ENCODE results near the gene GLIS1. TPM values are rescaled to one million over a fixed set of nuclear protein-coding genes. Genes with fewer than 3 reads are reported as not detected.

Gene GLIS1
- total RNA-seq, 1 donor = 2.9 TPM

DNA sequence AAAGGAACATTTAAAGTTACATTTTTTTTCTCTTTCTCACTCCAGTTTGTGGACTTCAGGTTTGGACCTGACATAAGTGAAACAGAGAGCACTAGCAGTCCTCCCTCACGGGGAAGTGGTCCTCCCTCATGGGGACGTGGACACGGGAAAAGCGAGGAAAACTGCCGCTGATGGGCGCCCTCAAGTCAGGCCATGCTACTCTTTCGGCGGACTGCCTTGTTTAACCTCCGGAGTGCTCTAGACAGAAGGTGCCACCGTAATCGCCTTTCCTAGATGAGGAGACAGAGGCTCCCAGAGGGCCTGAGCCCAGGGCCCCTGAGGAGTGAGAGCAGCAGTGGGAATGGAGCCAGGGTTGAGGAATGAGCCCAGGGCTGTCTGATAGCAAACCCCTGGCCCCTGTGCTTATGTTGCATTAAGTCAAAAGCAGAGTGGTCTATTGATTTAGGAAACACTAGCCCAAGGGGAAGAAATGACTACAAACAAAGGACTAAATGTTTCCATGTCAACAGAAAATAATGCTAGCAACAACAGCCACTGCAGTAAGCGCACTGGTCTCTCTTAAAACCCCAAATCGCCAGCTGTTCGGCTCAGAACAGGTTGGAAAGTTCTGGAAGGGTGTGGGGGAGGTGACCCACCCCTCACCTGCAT is 195.7 kb downstream of the GLIS1 start:
- TF ChIP-seq, protein P1, sequence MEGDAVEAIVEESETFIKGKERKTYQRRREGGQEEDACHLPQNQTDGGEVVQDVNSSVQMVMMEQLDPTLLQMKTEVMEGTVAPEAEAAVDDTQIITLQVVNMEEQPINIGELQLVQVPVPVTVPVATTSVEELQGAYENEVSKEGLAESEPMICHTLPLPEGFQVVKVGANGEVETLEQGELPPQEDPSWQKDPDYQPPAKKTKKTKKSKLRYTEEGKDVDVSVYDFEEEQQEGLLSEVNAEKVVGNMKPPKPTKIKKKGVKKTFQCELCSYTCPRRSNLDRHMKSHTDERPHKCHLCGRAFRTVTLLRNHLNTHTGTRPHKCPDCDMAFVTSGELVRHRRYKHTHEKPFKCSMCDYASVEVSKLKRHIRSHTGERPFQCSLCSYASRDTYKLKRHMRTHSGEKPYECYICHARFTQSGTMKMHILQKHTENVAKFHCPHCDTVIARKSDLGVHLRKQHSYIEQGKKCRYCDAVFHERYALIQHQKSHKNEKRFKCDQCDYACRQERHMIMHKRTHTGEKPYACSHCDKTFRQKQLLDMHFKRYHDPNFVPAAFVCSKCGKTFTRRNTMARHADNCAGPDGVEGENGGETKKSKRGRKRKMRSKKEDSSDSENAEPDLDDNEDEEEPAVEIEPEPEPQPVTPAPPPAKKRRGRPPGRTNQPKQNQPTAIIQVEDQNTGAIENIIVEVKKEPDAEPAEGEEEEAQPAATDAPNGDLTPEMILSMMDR (IDR thresholded peaks at IDR 0.05; ENCODE audit: extremely low read depth, low read depth, low read length) = no peak
- no peak overlapping the region for H2AFZ ChIP-seq (ENCODE audit: low read length)
- no peaks in the 10 kb centered on the region for H3K36me3 ChIP-seq (ENCODE audit: insufficient read depth, low read length)
- H3K4me1 ChIP-seq (ENCODE audit: insufficient read depth, low read length) = peaks cover 18% of the 10 kb centered on the region
- H4K20me1 ChIP-seq (ENCODE audit: insufficient read depth, low read length) = peaks cover 15% of the 10 kb centered on the region
- H3K9me3 ChIP-seq (ENCODE audit: low read depth, low read length) = no peaks in the 10 kb centered on the region
- peak; percentile 64 for DNase-seq (ENCODE audit: insufficient read length, low spot score, missing footprints)
- no peak overlapping the region for H3K4me3 ChIP-seq (ENCODE audit: insufficient read depth, low read length)
- H3K4me2 ChIP-seq (ENCODE audit: insufficient read depth, low read length) = no peak overlapping the region
- H3K27me3 ChIP-seq (ENCODE audit: insufficient read depth, low read length) = no peaks in the 10 kb centered on the region
- H3K27ac ChIP-seq (ENCODE audit: low read depth, low read length) = no peak overlapping the region
- no peaks in the 10 kb centered on the region for H3K79me2 ChIP-seq (ENCODE audit: insufficient read depth, low read length)

DNA sequence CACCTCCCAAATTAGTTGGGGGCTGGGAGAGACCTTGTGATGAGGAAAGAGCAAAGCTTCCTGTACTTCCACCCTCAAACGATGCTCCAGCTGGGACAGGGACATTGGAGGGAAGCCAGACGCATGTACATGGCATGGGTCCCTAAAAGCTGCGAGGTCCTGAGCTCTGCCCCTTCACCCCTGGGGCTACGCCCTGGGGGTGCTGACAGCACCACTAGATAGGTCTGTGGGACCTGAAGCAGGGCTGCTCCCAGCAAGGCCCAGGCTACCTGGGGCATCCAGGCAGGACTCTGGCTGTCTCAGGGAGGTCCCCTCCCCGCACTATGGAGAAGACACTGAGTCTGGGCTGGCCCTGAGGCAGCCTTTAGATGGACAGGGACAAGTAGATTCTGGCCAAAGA is 196.4 kb downstream of the GLIS1 start:
- no peak for DNase-seq (ENCODE audit: insufficient read length, low spot score, missing footprints)
- peak overlapping the region; percentile 76 for H3K4me2 ChIP-seq (ENCODE audit: insufficient read depth, low read length)
- H3K4me3 ChIP-seq (ENCODE audit: insufficient read depth, low read length) = no peak overlapping the region
- peaks cover 18% of the 10 kb centered on the region for H3K4me1 ChIP-seq (ENCODE audit: insufficient read depth, low read length)
- H3K9me3 ChIP-seq (ENCODE audit: low read depth, low read length) = no peaks in the 10 kb centered on the region
- no peaks in the 10 kb centered on the region for H3K27me3 ChIP-seq (ENCODE audit: insufficient read depth, low read length)
- H3K27ac ChIP-seq (ENCODE audit: low read depth, low read length) = peak overlapping the region; percentile 98
- H2AFZ ChIP-seq (ENCODE audit: low read length) = peak overlapping the region; percentile 88
- peaks cover 12% of the 10 kb centered on the region for H4K20me1 ChIP-seq (ENCODE audit: insufficient read depth, low read length)
- TF ChIP-seq, protein P1 (IDR thresholded peaks at IDR 0.05; ENCODE audit: extremely low read depth, low read depth, low read length) = no peak
- no peaks in the 10 kb centered on the region for H3K79me2 ChIP-seq (ENCODE audit: insufficient read depth, low read length)
- H3K36me3 ChIP-seq (ENCODE audit: insufficient read depth, low read length) = no peaks in the 10 kb centered on the region

DNA sequence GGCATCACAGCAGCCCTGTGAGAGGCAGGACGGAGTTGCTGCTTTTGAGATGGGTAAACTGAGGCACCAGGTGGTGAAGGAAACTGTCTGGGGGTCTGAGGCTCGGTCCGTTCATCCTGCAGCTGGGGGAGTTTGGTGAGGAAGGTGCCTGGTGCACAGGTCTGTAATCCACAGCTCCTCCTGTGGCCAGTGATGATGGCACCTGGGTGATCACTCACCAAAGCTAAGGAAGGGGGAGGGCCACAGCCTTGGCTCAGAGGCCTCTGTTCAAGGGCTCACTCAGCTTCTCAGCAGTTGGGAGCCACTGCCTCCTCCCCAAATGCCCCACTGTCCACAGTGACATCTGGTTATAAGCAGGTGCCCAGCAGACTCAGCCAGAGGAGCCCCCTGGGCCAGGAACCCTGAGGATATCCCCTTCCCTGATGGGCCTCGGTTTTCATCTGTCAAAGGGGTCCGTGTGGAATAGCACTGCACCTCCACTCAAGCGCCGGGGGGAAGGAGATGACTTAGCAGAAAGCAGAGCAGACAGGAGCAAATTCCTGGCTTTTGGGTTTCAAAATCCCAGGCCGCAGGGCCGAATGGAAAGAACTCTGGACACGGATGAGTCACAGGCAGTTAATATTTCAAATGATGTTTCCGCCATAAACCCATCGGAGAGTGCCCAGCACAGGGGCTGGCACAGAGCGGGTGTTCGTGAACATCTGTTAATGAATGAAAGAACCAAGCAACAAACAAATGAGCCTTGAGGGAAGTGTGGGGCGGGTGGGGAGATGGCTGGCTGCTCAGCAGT is 197.0 kb downstream of the GLIS1 start:
- H3K27me3 ChIP-seq (ENCODE audit: insufficient read depth, low read length) = no peaks in the 10 kb centered on the region
- peak overlapping the region; percentile 88 for H2AFZ ChIP-seq (ENCODE audit: low read length)
- H3K4me1 ChIP-seq (ENCODE audit: insufficient read depth, low read length) = peaks cover 18% of the 10 kb centered on the region
- DNase-seq (ENCODE audit: insufficient read length, low spot score, missing footprints) = peak; percentile 98
- peak overlapping the region; percentile 76 for H3K4me2 ChIP-seq (ENCODE audit: insufficient read depth, low read length)
- no peaks in the 10 kb centered on the region for H3K36me3 ChIP-seq (ENCODE audit: insufficient read depth, low read length)
- no peaks in the 10 kb centered on the region for H3K79me2 ChIP-seq (ENCODE audit: insufficient read depth, low read length)
- H3K9me3 ChIP-seq (ENCODE audit: low read depth, low read length) = no peaks in the 10 kb centered on the region
- H3K4me3 ChIP-seq (ENCODE audit: insufficient read depth, low read length) = peak overlapping the region; percentile 44
- H3K27ac ChIP-seq (ENCODE audit: low read depth, low read length) = peak overlapping the region; percentile 98
- peaks cover 8% of the 10 kb centered on the region for H4K20me1 ChIP-seq (ENCODE audit: insufficient read depth, low read length)
- TF ChIP-seq, protein P1 (IDR thresholded peaks at IDR 0.05; ENCODE audit: extremely low read depth, low read depth, low read length) = peak; percentile 63

DNA sequence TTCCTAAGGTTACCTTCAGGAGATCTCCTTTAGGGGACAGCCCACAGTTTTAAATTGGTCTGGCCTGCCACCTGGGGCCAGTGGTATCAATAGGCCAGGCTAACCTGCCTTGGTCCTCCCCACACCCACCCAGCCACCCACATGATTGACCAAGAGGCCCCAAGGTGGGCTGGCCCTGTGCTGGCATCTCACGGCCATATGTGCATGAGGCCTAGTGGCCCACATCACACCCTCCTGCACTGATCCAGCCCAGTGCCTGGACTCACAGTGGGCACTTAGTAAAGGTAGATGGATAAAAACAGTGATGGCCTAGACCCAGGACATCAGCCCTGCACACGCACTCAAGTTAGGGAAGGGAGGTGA is 197.7 kb downstream of the GLIS1 start:
- Histone ChIP-seq H3K9me3 (ENCODE audit: low read depth, low read length) (no peaks in the 10 kb centered on the region), H3K4me1 (ENCODE audit: insufficient read depth, low read length) (peaks cover 18% of the 10 kb centered on the region), H3K27me3 (ENCODE audit: insufficient read depth, low read length) (no peaks in the 10 kb centered on the region), H3K4me2 (ENCODE audit: insufficient read depth, low read length) (no peak overlapping the region), H4K20me1 (ENCODE audit: insufficient read depth, low read length) (peaks cover 4% of the 10 kb centered on the region), H3K79me2 (ENCODE audit: insufficient read depth, low read length) (no peaks in the 10 kb centered on the region), H3K4me3 (ENCODE audit: insufficient read depth, low read length) (no peak overlapping the region), H3K27ac (ENCODE audit: low read depth, low read length) (peak overlapping the region; percentile 98), H3K36me3 (ENCODE audit: insufficient read depth, low read length) (no peaks in the 10 kb centered on the region), H2AFZ (ENCODE audit: low read length) (no peak overlapping the region)
- DNase-seq (ENCODE audit: insufficient read length, low spot score, missing footprints) = no peak
- TF ChIP-seq, protein P1 (IDR thresholded peaks at IDR 0.05; ENCODE audit: extremely low read depth, low read depth, low read length) = no peak

Data from osteoblast (primary cell).